CD14-positive monocyte (primary cell): ENCODE measurements around the gene BTBD7. TPM values are rescaled to one million over a fixed set of nuclear protein-coding genes. Genes with fewer than 3 reads are reported as not detected.
A peak's percentile ranks its signal among the peaks of the same experiment; 100 is the strongest.

Experiments used
- DNase-seq, 3 donors: peaks; one replicate each; pipeline ENCODE4 v3.0.0-alpha.2; 2011 to 2022
- H2AFZ ChIP-seq: 2 replicates; pipeline ENCODE4 v1.6.0; 2012; ENCODE audit warnings: mild to moderate bottlenecking, low read depth, low read length, inconsistent platforms; ENCODE audit not compliant: insufficient read depth, poor library complexity, severe bottlenecking
- H3K27ac ChIP-seq, 2 donors: 1 replicate in 1 of 2; 2 replicates in 1 of 2; pipeline ENCODE4 v1.5.1; 2012 to 2013; ENCODE audit warnings: low read length in 2 of 2, control low read depth in 1 of 2, inconsistent platforms in 1 of 2, low read depth in 1 of 2, mild to moderate bottlenecking in 1 of 2
- H3K27me3 ChIP-seq, 2 donors: one replicate each; pipeline versions ENCODE4 v1.6.0 to v1.6.1; 2011 to 2013; ENCODE audit warnings: low read length in 2 of 2; ENCODE audit not compliant: control insufficient read depth in 2 of 2, insufficient read depth in 2 of 2
- H3K36me3 ChIP-seq, 2 donors: replicated peaks in 1 of 2; 1 replicate in 1 of 2; 2 replicates in 1 of 2; pipeline versions ENCODE4 v1.5.1 to v1.6.1; 2012 to 2013; ENCODE audit warnings: low read length in 2 of 2, control low read depth in 1 of 2, inconsistent platforms in 1 of 2, mild to moderate bottlenecking in 1 of 2; ENCODE audit not compliant: insufficient read depth in 2 of 2, control insufficient read depth in 1 of 2
- H3K4me1 ChIP-seq, 2 donors: 1 replicate in 1 of 2; 2 replicates in 1 of 2; pipeline versions ENCODE4 v1.5.1 to v1.6.1; 2012 to 2013; ENCODE audit warnings: low read length in 2 of 2, control low read depth in 1 of 2, inconsistent platforms in 1 of 2, mild to moderate bottlenecking in 1 of 2, moderate library complexity in 1 of 2; ENCODE audit not compliant: insufficient read depth in 2 of 2, control insufficient read depth in 1 of 2
- H3K4me2 ChIP-seq: replicated peaks from 2 replicates; pipeline ENCODE3; 2012; ENCODE audit warnings: low read length, moderate library complexity, mild to moderate bottlenecking; ENCODE audit not compliant: poor library complexity, severe bottlenecking; ENCODE audit errors: extremely low read depth
- H3K4me3 ChIP-seq, 3 experiments: fragments of 200-600 bp in 1 of 3; sonication (generic) in 1 of 3; replicated peaks in 1 of 3; 1 replicate in 2 of 3; 2 replicates in 1 of 3; pipeline ENCODE4 v1.5.1; 2011 to 2013; ENCODE audit warnings: low read length in 3 of 3, mild to moderate bottlenecking in 3 of 3, control low read depth in 2 of 3, low read depth in 2 of 3, inconsistent platforms in 1 of 3, moderate library complexity in 1 of 3
- H3K79me2 ChIP-seq: 2 replicates; pipeline ENCODE4 v1.6.0; 2012; ENCODE audit warnings: mild to moderate bottlenecking, control low read depth, inconsistent platforms, low read length, moderate library complexity; ENCODE audit not compliant: insufficient read depth
- H3K9ac ChIP-seq: 2 replicates; pipeline ENCODE4 v1.6.0; 2017; ENCODE audit warnings: low read length, mild to moderate bottlenecking; ENCODE audit not compliant: insufficient read depth, poor library complexity, severe bottlenecking
- H3K9me3 ChIP-seq, 2 donors: replicated peaks in 1 of 2; 1 replicate in 1 of 2; 2 replicates in 1 of 2; pipeline versions ENCODE4 v1.5.1 to v1.6.1; 2012 to 2013; ENCODE audit warnings: low read length in 2 of 2, control low read depth in 1 of 2; ENCODE audit not compliant: control insufficient read depth in 1 of 2, insufficient read depth in 1 of 2
- H4K20me1 ChIP-seq: 2 replicates; pipeline ENCODE4 v1.6.0; 2012; ENCODE audit warnings: mild to moderate bottlenecking, low read length, control low read depth, moderate library complexity; ENCODE audit not compliant: insufficient read depth
- H3K27ac Mint-ChIP-seq, 7 donors: one replicate each; pipeline ENCODE4 v1.8.0; 2020; ENCODE audit warnings: mild to moderate bottlenecking in 7 of 7, mixed read lengths in 7 of 7, moderate library complexity in 6 of 7, inconsistent platforms in 2 of 7
- H3K27me3 Mint-ChIP-seq, 3 donors: one replicate each; pipeline ENCODE4 v1.8.0; 2021 to 2022; ENCODE audit warnings: low read depth in 3 of 3, mild to moderate bottlenecking in 3 of 3, mixed read lengths in 3 of 3, moderate library complexity in 3 of 3, inconsistent platforms in 1 of 3
- H3K36me3 Mint-ChIP-seq, 2 donors: one replicate each; pipeline ENCODE4 v1.8.0; 2020; ENCODE audit warnings: mixed read lengths in 2 of 2, inconsistent platforms in 1 of 2, mild to moderate bottlenecking in 1 of 2
- H3K4me1 Mint-ChIP-seq: one replicate; pipeline ENCODE4 v1.8.0; 2020; ENCODE audit warnings: mild to moderate bottlenecking, mixed read lengths
- H3K4me3 Mint-ChIP-seq, 2 donors: one replicate each; pipeline ENCODE4 v1.8.0; 2020; ENCODE audit warnings: mild to moderate bottlenecking in 2 of 2, mixed read lengths in 2 of 2, moderate library complexity in 1 of 2
- H3K9me3 Mint-ChIP-seq, 7 donors: one replicate each; pipeline ENCODE4 v1.8.0; 2020 to 2022; ENCODE audit warnings: mixed read lengths in 7 of 7, mild to moderate bottlenecking in 6 of 7, moderate library complexity in 6 of 7, inconsistent platforms in 2 of 7
- CTCF ChIP-seq: fragments of 200-600 bp; IDR thresholded peaks from one replicate; pipeline ENCODE4 v1.8.0; 2022; ENCODE audit warnings: antibody characterized with exemption, mild to moderate bottlenecking
- WGBS: methylation state at CpG from one replicate; pipeline ENCODE4 v1.1.5; 2013; ENCODE audit warnings: missing lambda C conversion rate; ENCODE audit not compliant: insufficient coverage; 5-methylcytosine and 5-hydroxymethylcytosine counted together
- intact Hi-C, 2 donors: fragments of 100-400 bp; cut with micrococcal nuclease; formaldehyde crosslinking; loops; one replicate each; pipeline versions ENCODE4 v1.15.0 to v1.15.1; 2023
- polyA plus RNA-seq, 3 donors: library from polyadenylated mRNA; depleted of rRNA in 1 of 3; unstranded in 2 of 3; stranded (reverse) in 1 of 3; fragments of 300-500 nt in 2 of 3; fragments of >200 nt in 1 of 3; fragmentation: Illumina TruSeq in 2 of 3; gene quantifications; 1 replicate in 2 of 3; 2 replicates in 1 of 3; pipeline ENCODE4 v1.2.3, GENCODE V29; 2012 to 2021

The BTBD7 gene
- polyA plus RNA-seq, 3 donors = 8.3 to 8.6 (median 8.5) TPM

DNA sequence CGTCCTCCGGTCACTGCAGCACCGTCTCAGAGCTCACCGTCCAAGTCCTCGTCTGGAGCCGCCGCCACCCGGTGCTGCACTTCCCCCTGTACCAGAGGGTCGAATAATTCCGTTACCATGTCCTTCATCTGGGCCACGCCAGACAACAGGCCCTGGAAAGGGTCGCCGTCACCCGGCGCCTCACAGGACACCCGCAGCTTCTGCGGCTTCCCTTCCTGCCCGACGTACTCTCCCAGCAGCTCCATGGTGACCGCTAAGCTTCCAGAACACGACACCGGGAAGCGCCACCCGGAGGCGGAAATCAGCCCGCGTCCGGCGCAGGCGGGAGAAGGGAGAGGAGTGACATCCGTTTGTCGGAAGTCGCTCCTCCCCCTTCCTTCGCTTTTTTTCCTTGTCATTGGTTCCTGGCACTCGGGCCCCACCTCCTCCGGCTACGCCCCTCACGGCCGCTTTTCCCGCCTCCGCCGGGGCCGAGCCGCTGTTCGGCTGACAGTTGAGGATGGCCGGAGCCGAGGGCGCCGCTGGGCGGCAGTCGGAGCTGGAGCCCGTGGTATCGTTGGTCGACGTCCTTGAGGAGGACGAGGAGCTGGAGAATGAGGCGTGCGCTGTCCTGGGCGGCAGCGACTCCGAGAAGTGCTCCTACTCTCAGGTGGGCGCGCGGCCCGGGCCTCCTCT lies 125.9 kb downstream of the BTBD7 start, which contains the start of the genes GON7 and UBR7:
Gene GON7, minus strand, starts transcription at position 273 of the 675 bp plus-strand sequence. Its CDS starts 28 bp downstream, at position 245.
Gene UBR7, plus strand, starts transcription at position 464 of the 675 bp plus-strand sequence. Its CDS starts 36 bp downstream, at position 500.
- Histone ChIP-seq H3K79me2 (peaks cover 68% of the 10 kb centered on the region), H3K4me3 (peak within 1 kb of the TSS; percentile 58 to 90 (median 76)), H3K4me1 (peaks cover 24 to 32% of the 10 kb centered on the region in 2 donors), H4K20me1 (peaks cover 17% of the 10 kb centered on the region), H3K36me3 (peaks cover 3 to 12% of the 10 kb centered on the region in 2 donors), H3K27ac (peak within 1 kb of the TSS; percentile 67 to 87), H3K9me3 (no peaks in the 10 kb centered on the region), H3K9ac (peak within 1 kb of the TSS; percentile 65), H2AFZ (peak within 1 kb of the TSS; percentile 88), H3K27me3 (no peaks in the 10 kb centered on the region), H3K4me2 (peak within 1 kb of the TSS; percentile 75)
- H3K4me3 Mint-ChIP-seq = peak within 1 kb of the TSS; percentile 93 to 97
- TF ChIP-seq CTCF = peak; percentile 46
- intact Hi-C loops = loop anchor here (2.0 to 10.0 kb wide), 2 partner anchors 22 to 128 kb away; partner anchors contain the start of genes BTBD7 (in 2 of the 2), LYSET (in 1 of the 2) and MOAP1 (in 1 of the 2)
- WGBS = 0% methylated on average over 57 of the region's 65 CpGs
- no peaks in the 10 kb centered on the region for H3K9me3 Mint-ChIP-seq
- peaks cover 0 to 3% (median 1%) of the 10 kb centered on the region in 3 donors for H3K27me3 Mint-ChIP-seq
- peak within 1 kb of the TSS; percentile 91 to 97 (median 97) for H3K27ac Mint-ChIP-seq
- H3K36me3 Mint-ChIP-seq = peaks cover 9 to 18% of the 10 kb centered on the region in 2 donors
- peaks cover 37% of the 10 kb centered on the region for H3K4me1 Mint-ChIP-seq
- peak; percentile 93 to 96 (median 94) for DNase-seq

DNA sequence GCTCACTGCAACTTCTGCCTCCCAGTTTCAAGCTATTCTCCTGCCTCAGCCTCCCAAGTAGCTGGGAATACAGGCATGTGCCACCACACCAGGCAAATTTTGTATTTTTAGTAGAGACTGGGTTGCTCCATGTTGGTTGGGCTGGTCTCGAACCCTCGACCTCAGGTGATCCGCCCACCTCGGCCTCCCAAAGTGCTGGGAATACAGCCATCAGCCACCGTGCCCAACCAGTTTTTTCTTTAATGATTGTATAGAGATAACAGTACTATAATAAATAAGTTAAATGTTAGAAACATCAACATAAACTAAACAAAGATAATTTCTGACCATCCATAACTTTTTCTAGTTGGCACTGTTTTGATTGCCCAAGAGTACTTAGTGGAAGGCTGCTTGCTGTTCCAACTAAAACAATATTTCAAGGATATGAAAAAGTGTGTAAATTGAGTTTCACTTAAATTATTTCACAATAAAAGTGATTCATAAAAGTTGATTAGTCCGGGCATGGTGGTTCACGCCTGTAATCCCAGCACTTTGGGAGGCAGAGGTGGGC lies 131.6 kb downstream of the BTBD7 start:
- Histone ChIP-seq H3K79me2 (peaks cover 38% of the 10 kb centered on the region), H3K36me3 (peaks cover 9 to 17% of the 10 kb centered on the region in 2 donors), H3K9ac (no peak overlapping the region), H3K27ac (no peak overlapping the region), H4K20me1 (peaks cover 17% of the 10 kb centered on the region), H3K4me2 (no peak overlapping the region), H3K4me1 (peaks cover 7 to 11% of the 10 kb centered on the region in 2 donors), H3K4me3 (no peak overlapping the region), H3K27me3 (no peaks in the 10 kb centered on the region), H2AFZ (no peak overlapping the region), H3K9me3 (no peaks in the 10 kb centered on the region)
- no peak for DNase-seq
- Mint-ChIP-seq H3K27ac (peak overlapping the region in 1 of 7 donors; percentile 11), H3K36me3 (peaks cover 16 to 32% of the 10 kb centered on the region in 2 donors), H3K27me3 (peaks cover 0 to 3% (median 1%) of the 10 kb centered on the region in 3 donors), H3K4me1 (peaks cover 18% of the 10 kb centered on the region), H3K9me3 (no peaks in the 10 kb centered on the region), H3K4me3 (no peak overlapping the region)
- intact Hi-C loops = loop anchor here (10.0 kb wide), 1 partner anchor 134 kb away; the partner anchor contains the start of gene BTBD7 (in 2 of the 2)
- WGBS = no CpG with 5 or more reads among the region's 7 CpGs
- no peak for TF ChIP-seq CTCF
